HEK293T (cell line): Measurements from ENCODE around the gene RPRD1A.

Experiments used
- ARNT ChIP-seq: fragments of 450-650 bp; IDR thresholded peaks from 2 replicates; pipeline ENCODE4 v1.6.1; 2017; ENCODE audit warnings: mild to moderate bottlenecking
- BHLHE40 ChIP-seq: fragments of 450-650 bp; IDR thresholded peaks from 2 replicates; pipeline ENCODE4 v1.6.1; 2016; ENCODE audit warnings: mild to moderate bottlenecking, moderate library complexity, borderline replicate concordance
- ELF4 ChIP-seq: fragments of 450-650 bp; IDR thresholded peaks from 2 replicates; pipeline ENCODE4 v1.6.1; 2017; ENCODE audit warnings: antibody characterized with exemption
- FOXA1 ChIP-seq: fragments of 450-650 bp; IDR thresholded peaks from 2 replicates; pipeline ENCODE4 v1.6.1; 2016; ENCODE audit warnings: mild to moderate bottlenecking
- FOXK2 ChIP-seq: fragments of 450-650 bp; IDR thresholded peaks from 2 replicates; pipeline ENCODE4 v1.6.1; 2016; ENCODE audit warnings: mild to moderate bottlenecking
- FOXM1 ChIP-seq: fragments of 450-650 bp; IDR thresholded peaks from 2 replicates; pipeline ENCODE4 v1.6.1; 2017; ENCODE audit warnings: mild to moderate bottlenecking, borderline replicate concordance
- L3MBTL2 ChIP-seq: fragments of 450-650 bp; conservative IDR thresholded peaks from 2 replicates; pipeline ENCODE4 v1.6.1; 2016; ENCODE audit warnings: mild to moderate bottlenecking
- NFRKB ChIP-seq: fragments of 450-650 bp; IDR thresholded peaks from 2 replicates; pipeline ENCODE4 v1.6.1; 2016; ENCODE audit warnings: mild to moderate bottlenecking, moderate library complexity
- PKNOX1 ChIP-seq: fragments of 450-650 bp; IDR thresholded peaks from 2 replicates; pipeline ENCODE4 v1.6.1; 2016
- SP1 ChIP-seq: fragments of 450-650 bp; IDR thresholded peaks from 2 replicates; pipeline ENCODE4 v1.6.1; 2017
- SUZ12 ChIP-seq: fragments of 450-650 bp; IDR thresholded peaks from 2 replicates; pipeline ENCODE4 v1.6.1; 2016; ENCODE audit warnings: mild to moderate bottlenecking
- TARDBP ChIP-seq: fragments of 450-650 bp; IDR thresholded peaks from 2 replicates; pipeline ENCODE4 v1.6.1; 2016
- ZNF384 ChIP-seq: fragments of 450-650 bp; IDR thresholded peaks from 2 replicates; pipeline ENCODE4 v1.6.1; 2016

GRCh38 chr18:36045241-36045991, 21.9 kb downstream of the RPRD1A start:
- no peak for TF ChIP-seq L3MBTL2
- no peak for TF ChIP-seq SP1
- TF ChIP-seq SUZ12 = no peak
- no peak for TF ChIP-seq ZNF384
- no peak for TF ChIP-seq FOXK2
- TF ChIP-seq FOXM1 = no peak
- TF ChIP-seq PKNOX1 = no peak
- TF ChIP-seq BHLHE40 = no peak
- TF ChIP-seq ELF4 = no peak
- TF ChIP-seq NFRKB = no peak
- no peak for TF ChIP-seq FOXA1
- TF ChIP-seq ARNT = no peak
- no peak for TF ChIP-seq TARDBP
